ENCODE measurements around the gene CORO2A. TPM values are rescaled to one million over a fixed set of nuclear protein-coding genes. Genes with fewer than 3 reads are reported as not detected.
"Not testable (repeated sequence)": the region's sequence is repeated elsewhere in the genome, so short reads cannot be mapped to it uniquely, and the experiment has no call there.

The CORO2A gene
- total and polyA plus RNA-seq, 2 of the 8 experiments (the other 6 are each of a cell fraction or from before 2014, with no cell fraction given): 13.7 to 27.9 TPM

GRCh38 chr9:98124637-98125426 is 67.6 kb downstream of the CORO2A start (continued):
- TF ChIP-seq EZH2 (IDR thresholded peaks at IDR 0.05; ENCODE audit: low read depth, low read length, severe bottlenecking) (no peak), PHF8 (conservative IDR thresholded peaks at IDR 0.05; ENCODE audit: low read depth, low read length) (no peak)

GRCh38 chr9:98124091-98124490 is 68.3 kb downstream of the CORO2A start:
- H3K9ac ChIP-seq (replicated peaks in 1 of 4; ENCODE audit: extremely low read depth in 1 of 4, low read depth in 3 of 4, low read length in 3 of 4); H3K27me3 ChIP-seq (replicated peaks in 1 of 4; ENCODE audit: control insufficient read depth in 3 of 4, extremely low read depth in 1 of 4, insufficient read depth in 3 of 4, low read length in 3 of 4); H3K36me3 ChIP-seq (ENCODE audit: control insufficient read depth in 2 of 4, insufficient read depth in 4 of 4, low read length in 3 of 4); H3K79me1 ChIP-seq (ENCODE audit: low read depth, low read length); H2BK5ac ChIP-seq (ENCODE audit: low read depth, low read length); H3K23me2 ChIP-seq (ENCODE audit: low read depth, low read length); H4K20me1 ChIP-seq (replicated peaks in 1 of 2; ENCODE audit: control insufficient read depth in 1 of 2, insufficient read depth in 2 of 2, low read length in 2 of 2); H3K14ac ChIP-seq (ENCODE audit: insufficient read length); H4K8ac ChIP-seq (ENCODE audit: extremely low read depth, insufficient read depth, low read length); H3K4me1 ChIP-seq (replicated peaks in 1 of 4; ENCODE audit: control insufficient read depth in 3 of 4, insufficient read depth in 4 of 4, low read length in 3 of 4); H3K4me2 ChIP-seq (ENCODE audit: insufficient read depth in 1 of 2, low read depth in 2 of 2, low read length in 2 of 2); H3K4me3 ChIP-seq (ENCODE audit: extremely low read depth in 1 of 4, insufficient read depth in 2 of 4, low read depth in 3 of 4, low read length in 4 of 4); H2BK15ac ChIP-seq (ENCODE audit: low read length); H2BK20ac ChIP-seq (ENCODE audit: low read length); H3K9me3 ChIP-seq (ENCODE audit: insufficient read depth in 2 of 2, low read depth in 1 of 2, low read length in 1 of 2); H4K5ac ChIP-seq (ENCODE audit: insufficient read length, low read depth, low read length); H3K56ac ChIP-seq (replicated peaks; ENCODE audit: insufficient read length, low read depth, low read length); H2AFZ ChIP-seq (ENCODE audit: low read length); H3K4ac ChIP-seq (replicated peaks; ENCODE audit: insufficient read length, low read depth, low read length); H2AK5ac ChIP-seq (ENCODE audit: low read depth, low read length); H2BK120ac ChIP-seq (replicated peaks; ENCODE audit: low read depth, low read length); CTCF ChIA-PET (ENCODE audit: partially characterized antibody); H3K79me2 ChIP-seq (ENCODE audit: control insufficient read depth in 1 of 2, insufficient read depth in 2 of 2, low read length in 2 of 2); H4K91ac ChIP-seq (replicated peaks; ENCODE audit: insufficient read length, low read length); FAIRE-seq; H3K23ac ChIP-seq (ENCODE audit: insufficient read length); H3K27ac ChIP-seq (ENCODE audit: low read depth, low read length); H3K18ac ChIP-seq (ENCODE audit: extremely low read depth, low read length); POLR2A ChIA-PET (ENCODE audit: partially characterized antibody); H2BK12ac ChIP-seq (ENCODE audit: low read depth, low read length); DNase-seq (ENCODE audit: low read depth in 1 of 2, low spot score in 2 of 2): not testable (repeated sequence)
- WGBS, 2 experiments (ENCODE audit: extremely low coverage in 1 of 2, insufficient coverage in 1 of 2, insufficient read length in 1 of 2, insufficient replicate concordance in 2 of 2, low coverage in 1 of 2, low lambda C conversion rate in 2 of 2, missing lambda C conversion rate in 1 of 2): 89% methylated on average over 13 of the region's 13 CpGs; no CpG with 5 or more reads in 1 of the 2 experiments
